MM.1S (cell line): ENCODE data around the gene TOLLIP.

ENCODE experiments used
- DNase-seq: peaks from one replicate; pipeline ENCODE4 v3.0.0-alpha.2; 2015
- H2AFZ ChIP-seq: fragments of 300-600 bp; sonication (generic); 2 replicates; pipeline ENCODE4 v1.6.0; 2016; ENCODE audit warnings: antibody characterized with exemption, low read length
- H3F3A ChIP-seq: fragments of 300-600 bp; sonication (generic); 2 replicates; pipeline ENCODE4 v1.6.1; 2016; ENCODE audit warnings: mild to moderate bottlenecking, antibody characterized with exemption, low read length, moderate library complexity, mixed read lengths; ENCODE audit not compliant: insufficient read depth
- H3K27ac ChIP-seq: fragments of 300-600 bp; sonication (generic); 2 replicates; pipeline ENCODE4 v1.5.1; 2016; ENCODE audit warnings: mild to moderate bottlenecking, low read length
- H3K27me3 ChIP-seq: fragments of 300-600 bp; sonication (generic); replicated peaks from 2 replicates; pipeline ENCODE4 v1.6.0; 2016; ENCODE audit warnings: low read length; ENCODE audit not compliant: insufficient read depth
- H3K36me3 ChIP-seq: fragments of 300-600 bp; sonication (generic); replicated peaks from 2 replicates; pipeline ENCODE4 v1.6.1; 2016; ENCODE audit warnings: mild to moderate bottlenecking, low read length, mixed read lengths; ENCODE audit not compliant: insufficient read depth
- H3K4me1 ChIP-seq: fragments of 300-600 bp; sonication (generic); 2 replicates; pipeline ENCODE4 v1.6.1; 2016; ENCODE audit warnings: low read length, mixed read lengths
- H3K4me2 ChIP-seq: fragments of 300-600 bp; sonication (generic); 2 replicates; pipeline ENCODE4 v1.6.0; 2016; ENCODE audit warnings: low read depth, low read length
- H3K4me3 ChIP-seq: fragments of 300-600 bp; sonication (generic); 2 replicates; pipeline ENCODE4 v1.5.1; 2016; ENCODE audit warnings: low read length, mixed read lengths
- H3K79me2 ChIP-seq: fragments of 300-600 bp; sonication (generic); 2 replicates; pipeline ENCODE4 v1.6.1; 2016; ENCODE audit warnings: mixed run types, low read length, mixed read lengths
- H3K9ac ChIP-seq: fragments of 300-600 bp; sonication (generic); 2 replicates; pipeline ENCODE4 v1.6.1; 2016; ENCODE audit warnings: low read length, mixed read lengths
- H3K9me2 ChIP-seq: fragments of 300-600 bp; sonication (generic); replicated peaks from 2 replicates; pipeline ENCODE4 v1.6.1; 2016; ENCODE audit warnings: mild to moderate bottlenecking, low read length, mixed read lengths; ENCODE audit not compliant: insufficient read depth
- H3K9me3 ChIP-seq: fragments of 300-600 bp; sonication (generic); replicated peaks from 2 replicates; pipeline ENCODE4 v1.6.1; 2016; ENCODE audit warnings: mild to moderate bottlenecking, low read length, mixed read lengths; ENCODE audit not compliant: insufficient read depth
- H4K20me1 ChIP-seq: fragments of 300-600 bp; sonication (generic); 2 replicates; pipeline ENCODE4 v1.6.1; 2016; ENCODE audit warnings: mild to moderate bottlenecking, low read length, moderate library complexity, mixed read lengths; ENCODE audit not compliant: insufficient read depth
- CTCF ChIP-seq: fragments of 300-600 bp; sonication (generic); IDR thresholded peaks from 2 replicates; pipeline ENCODE4 v1.5.1; 2016; ENCODE audit warnings: antibody characterized with exemption, low read length, mixed read lengths
- EZH2 ChIP-seq: fragments of 300-600 bp; sonication (generic); optimal IDR thresholded peaks from 2 replicates; pipeline ENCODE3; 2017; ENCODE audit warnings: low read depth, mild to moderate bottlenecking, antibody characterized with exemption, low read length, mixed read lengths
- EZH2phosphoT487 ChIP-seq: fragments of 300-600 bp; sonication (generic); IDR thresholded peaks from 2 replicates; pipeline ENCODE4 v1.6.1; 2018; ENCODE audit warnings: antibody characterized with exemption, low read length

The TOLLIP gene

GRCh38 chr11:1242289-1242688 is 67.1 kb downstream of the TOLLIP start:
- Histone ChIP-seq H4K20me1 (no peaks in the 10 kb centered on the region), H3K27me3 (peaks cover 34% of the 10 kb centered on the region), H3K9me2 (no peaks in the 10 kb centered on the region), H2AFZ (no peak overlapping the region), H3K4me1 (no peaks in the 10 kb centered on the region), H3K9ac (no peak overlapping the region), H3K4me2 (no peak overlapping the region), H3K79me2 (no peaks in the 10 kb centered on the region), H3F3A (no peaks in the 10 kb centered on the region), H3K9me3 (no peaks in the 10 kb centered on the region), H3K27ac (no peak overlapping the region), H3K4me3 (no peak overlapping the region), H3K36me3 (no peaks in the 10 kb centered on the region)
- DNase-seq = no peak
- no peak for TF ChIP-seq EZH2
- TF ChIP-seq EZH2phosphoT487 = no peak
- no peak for TF ChIP-seq CTCF

GRCh38 chr11:1241706-1242105 is 67.7 kb downstream of the TOLLIP start:
- TF ChIP-seq EZH2phosphoT487 = no peak
- no peak for TF ChIP-seq CTCF
- Histone ChIP-seq H4K20me1 (no peaks in the 10 kb centered on the region), H3K27ac (no peak overlapping the region), H3K79me2 (no peaks in the 10 kb centered on the region), H3K4me3 (no peak overlapping the region), H3K9me3 (no peaks in the 10 kb centered on the region), H3K27me3 (peaks cover 35% of the 10 kb centered on the region), H3F3A (no peaks in the 10 kb centered on the region), H3K4me1 (no peaks in the 10 kb centered on the region), H3K9ac (no peak overlapping the region), H2AFZ (no peak overlapping the region), H3K9me2 (no peaks in the 10 kb centered on the region), H3K4me2 (no peak overlapping the region), H3K36me3 (no peaks in the 10 kb centered on the region)
- no peak for DNase-seq

- Histone ChIP-seq H3K79me2 (no peaks in the 10 kb centered on the region), H3F3A (no peaks in the 10 kb centered on the region), H3K36me3 (no peaks in the 10 kb centered on the region), H2AFZ (no peak overlapping the region), H3K4me3 (no peak overlapping the region), H3K9me3 (no peaks in the 10 kb centered on the region), H3K27ac (no peak overlapping the region), H4K20me1 (no peaks in the 10 kb centered on the region), H3K9me2 (no peaks in the 10 kb centered on the region), H3K4me2 (no peak overlapping the region), H3K9ac (no peak overlapping the region), H3K27me3 (peaks cover 45% of the 10 kb centered on the region), H3K4me1 (no peaks in the 10 kb centered on the region)
- no peak for DNase-seq
- TF ChIP-seq CTCF (no peak), EZH2phosphoT487 (no peak), EZH2 (no peak)
These were observed 68.7 kb downstream of the TOLLIP start for GRCh38 chr11:1240771-1241170.
